HEK293 (cell line): Measurements from ENCODE around the gene GOLGA6C.
"Not testable (repeated sequence)": the region's sequence is repeated elsewhere in the genome, so short reads cannot be mapped to it uniquely, and the experiment has no call there.

Experiments used
- CTCF ChIA-PET: fragments of 350-600 bp; formaldehyde crosslinking; extraction: SDS; loops from one replicate; lab custom pipeline; 2021; ENCODE audit warnings: antibody characterized with exemption; lab: Yijun Ruan, JAX
- POLR2A ChIA-PET: fragments of 300-600 bp; formaldehyde crosslinking; extraction: SDS; loops from one replicate; lab custom pipeline; 2020; ENCODE audit warnings: antibody characterized with exemption, inconsistent platforms; lab: Yijun Ruan, JAX
- H3K27ac ChIP-seq: fragments of 200-500 bp; sonication (Bioruptor generic); 2 replicates; pipeline ENCODE4 v1.5.1; 2014; ENCODE audit warnings: low read depth, low read length, control low read depth, inconsistent platforms; ENCODE audit errors: extremely low read depth
- H3K36me3 ChIP-seq, 2 experiments: fragments of 200-500 bp in 1 of 2; sonication (Bioruptor generic) in 1 of 2; 1 replicate in 1 of 2; 2 replicates in 1 of 2; pipeline ENCODE4 v1.5.1; 2014 to 2017; ENCODE audit warnings: inconsistent platforms in 2 of 2, low read length in 2 of 2; ENCODE audit not compliant: control insufficient read depth in 2 of 2, insufficient read depth in 1 of 2
- H3K4me1 ChIP-seq: fragments of 200-500 bp; sonication (Bioruptor generic); 2 replicates; pipeline ENCODE4 v1.5.1; 2014; ENCODE audit warnings: mild to moderate bottlenecking, low read length, inconsistent platforms; ENCODE audit not compliant: control insufficient read depth, insufficient read depth
- H3K4me3 ChIP-seq: 2 replicates; pipeline ENCODE4 v1.5.1; 2011; ENCODE audit warnings: low read depth, mild to moderate bottlenecking, control low read depth, low read length, moderate library complexity
- H3K9me3 ChIP-seq: fragments of 200-500 bp; sonication (Bioruptor generic); 2 replicates; pipeline ENCODE4 v1.5.1; 2014; ENCODE audit warnings: low read depth, low read length, inconsistent platforms; ENCODE audit not compliant: control insufficient read depth, insufficient read depth
- PRDM1 ChIP-seq: fragments of 450-650 bp; formaldehyde crosslinking; IDR thresholded peaks from 2 replicates; pipeline ENCODE4; 2016; ENCODE audit warnings: missing biosample characterization, missing genetic modification characterization
- ZFP37 ChIP-seq: fragments of 450-650 bp; formaldehyde crosslinking; IDR thresholded peaks from 2 replicates; pipeline ENCODE4 v1.5.1; 2016; ENCODE audit warnings: missing biosample characterization, missing genetic modification characterization
- ZNF132 ChIP-seq: fragments of 450-650 bp; formaldehyde crosslinking; IDR thresholded peaks from 2 replicates; pipeline ENCODE4 v1.5.1; 2017; ENCODE audit warnings: missing biosample characterization, missing genetic modification characterization, borderline replicate concordance
- ZNF366 ChIP-seq: fragments of 450-650 bp; formaldehyde crosslinking; conservative IDR thresholded peaks from 2 replicates; pipeline ENCODE4 v1.5.1; 2016; ENCODE audit warnings: missing biosample characterization, missing genetic modification characterization

Gene GOLGA6C

DNA sequence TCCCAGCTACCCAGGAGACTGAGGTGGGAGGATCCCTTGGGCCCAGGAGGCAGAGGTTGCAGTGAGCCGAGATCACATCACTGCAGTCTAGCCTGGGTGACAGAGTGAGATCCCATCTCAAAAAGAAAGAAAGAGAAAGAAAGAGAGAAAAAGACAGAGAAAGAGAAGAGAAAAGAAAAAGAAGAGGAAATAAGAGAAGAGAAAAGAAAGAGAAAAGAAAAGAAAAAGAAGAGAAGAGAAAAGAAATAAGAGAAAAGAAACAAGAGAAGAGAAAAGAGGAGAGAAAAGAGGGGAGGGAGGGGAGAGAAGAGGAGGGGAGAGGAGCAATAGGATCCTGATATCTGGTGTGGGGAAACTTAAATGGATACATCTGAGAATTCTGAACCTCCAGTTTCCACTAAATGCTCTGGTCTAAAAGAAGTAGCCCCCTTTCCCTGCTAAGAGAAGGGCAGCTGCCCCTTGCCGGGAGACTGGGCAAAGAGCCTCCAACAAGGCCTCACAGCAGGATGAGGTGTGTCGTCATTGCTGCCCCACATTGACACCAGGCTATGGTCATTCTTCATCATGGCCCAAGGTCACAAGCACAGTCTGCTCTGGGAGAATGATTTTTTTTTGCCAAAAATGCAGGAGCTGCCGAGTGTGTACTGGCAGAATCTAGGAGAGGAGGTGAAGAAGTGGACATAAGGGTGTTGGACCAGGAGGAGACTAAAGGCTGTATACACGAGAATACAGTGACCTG, 56.6 kb downstream of the GOLGA6C start:
- no peaks in the 10 kb centered on the region for H3K4me1 ChIP-seq
- no peaks in the 10 kb centered on the region for H3K9me3 ChIP-seq
- no peak for TF ChIP-seq ZFP37 (tag by site-specific recombination)
- peak; percentile 88 for TF ChIP-seq PRDM1 (tag by site-specific recombination)
- no peak for TF ChIP-seq ZNF132 (tag by site-specific recombination)
- TF ChIP-seq ZNF366 (tag by site-specific recombination) = peak; percentile 51
- no peak overlapping the region for H3K27ac ChIP-seq
- no peaks in the 10 kb centered on the region for H3K36me3 ChIP-seq
- CTCF ChIA-PET = no interaction called here
- POLR2A ChIA-PET = no interaction called here
- no peak overlapping the region for H3K4me3 ChIP-seq

DNA sequence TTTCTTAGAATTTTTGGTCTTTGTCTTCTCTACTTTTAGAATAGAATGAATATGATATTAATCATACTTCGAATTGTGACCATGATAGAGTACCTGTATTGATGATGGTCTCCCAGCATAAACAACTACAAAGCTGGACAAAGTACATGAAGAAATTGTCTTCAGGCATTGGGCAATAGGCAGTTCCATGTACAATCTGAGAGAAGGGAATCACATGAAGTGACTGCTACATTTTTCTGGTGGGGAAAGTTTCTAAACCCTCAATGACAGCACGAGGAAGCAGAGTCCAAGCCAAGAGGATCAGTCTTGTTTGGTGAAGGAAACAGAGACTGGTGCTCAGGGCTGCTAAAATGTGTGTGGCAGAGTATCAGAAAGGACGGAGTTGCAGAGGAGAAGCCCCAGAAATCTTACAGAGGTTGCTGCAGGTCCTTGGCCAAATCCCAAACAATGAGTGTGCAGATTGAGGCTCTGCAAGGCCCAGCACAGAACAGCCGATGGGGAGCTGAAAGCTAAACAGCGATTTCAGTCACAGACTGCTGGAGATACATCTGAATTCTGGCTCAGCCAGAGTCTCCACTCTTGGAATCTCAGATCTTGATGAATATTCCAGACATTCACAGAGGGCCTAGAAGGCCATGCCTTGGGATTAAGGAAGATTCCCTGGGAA, 61.2 kb downstream of the GOLGA6C start:
- H3K4me3 ChIP-seq, H3K27ac ChIP-seq, POLR2A ChIA-PET, H3K36me3 ChIP-seq, H3K4me1 ChIP-seq, H3K9me3 ChIP-seq: not testable (repeated sequence)
- CTCF ChIA-PET = interaction anchor here (1.3 kb wide), 1 partner anchor 11 kb away, joined by 4 read pairs; no protein-coding TSS in a partner anchor
